A549 (cell line): ENCODE results near the gene KCNAB2. TPM values are rescaled to one million over a fixed set of nuclear protein-coding genes. Genes with fewer than 3 reads are reported as not detected.

Experiments
- ATAC-seq, 2 experiments: fragments of 200-7000 bp in 1 of 2; fragments of >200 bp in 1 of 2; cut with Nextera tagmentation in 1 of 2; cut with Tn5 transposase in 1 of 2; 3 replicates each; pipeline versions ENCODE4 v1.8.0 to v1.9.1; 2018 to 2020; ENCODE audit warnings: mild to moderate bottlenecking in 1 of 2, moderate library complexity in 1 of 2
- CTCF ChIA-PET: fragments of 300-600 bp; sonication (Branson Sonifier 250); formaldehyde crosslinking; extraction: SDS; loops from one replicate; lab custom pipeline; 2021; ENCODE audit warnings: antibody characterized with exemption, inconsistent platforms; lab: Yijun Ruan, JAX
- POLR2A ChIA-PET: fragments of 350-600 bp; formaldehyde crosslinking; extraction: SDS; loops from one replicate; lab custom pipeline; 2021; ENCODE audit warnings: antibody characterized with exemption, inconsistent platforms; lab: Yijun Ruan, JAX
- DNase-seq, 2 experiments: peaks; one replicate each; pipeline versions ENCODE4 v3.0.0 to v3.0.0-alpha.2; 2011 to 2016; ENCODE audit warnings: low read depth in 1 of 2, low spot score in 1 of 2
- FAIRE-seq: peaks from 2 replicates; lab custom pipeline; 2011; peaks lifted over from hg19 to GRCh38; lab: Jason Lieb, UNC
- H3K27ac ChIP-seq, 2 experiments: fragments of >200 bp; sonication (Bioruptor Twin); formaldehyde crosslinking; 3 replicates each; pipeline ENCODE4 v1.5.1; 2016 to 2017
- H3K4me1 ChIP-seq: fragments of >200 bp; sonication (Bioruptor Twin); formaldehyde crosslinking; 3 replicates; pipeline ENCODE4 v1.6.1; 2016
- H3K4me2 ChIP-seq: fragments of >200 bp; sonication (Bioruptor Twin); formaldehyde crosslinking; 3 replicates; pipeline ENCODE4 v1.6.1; 2016
- H3K4me3 ChIP-seq: fragments of >200 bp; sonication (Bioruptor Twin); formaldehyde crosslinking; 3 replicates; pipeline ENCODE4 v1.5.1; 2016
- H3K9me3 ChIP-seq: fragments of >200 bp; sonication (Bioruptor Twin); formaldehyde crosslinking; 3 replicates; pipeline ENCODE4 v1.6.1; 2016
- CHD2 ChIP-seq: fragments of 150-350 bp; IDR thresholded peaks from 2 replicates; pipeline ENCODE4 v1.6.1; 2014; ENCODE audit warnings: low read length; ENCODE audit not compliant: partially characterized antibody
- CHD4 ChIP-seq: fragments of 200-600 bp; sonication (generic); IDR thresholded peaks from 2 replicates; pipeline ENCODE4 v1.6.1; 2016; ENCODE audit warnings: antibody characterized with exemption, mild to moderate bottlenecking, borderline replicate concordance
- EP300 ChIP-seq, 2 experiments: fragments of >200 bp; sonication (Bioruptor Twin); formaldehyde crosslinking; IDR thresholded peaks; 2 replicates in 1 of 2; 3 replicates in 1 of 2; pipeline ENCODE4 v1.6.1; 2016 to 2017
- ESRRA ChIP-seq: fragments of 150-350 bp; IDR thresholded peaks from 2 replicates; pipeline ENCODE4 v1.6.1; 2014; ENCODE audit warnings: mild to moderate bottlenecking, low read length, borderline replicate concordance
- FOSB ChIP-seq: fragments of 250-450 bp; sonication (Bioruptor Pico); IDR thresholded peaks from 2 replicates; pipeline ENCODE4 v1.5.0; 2020; ENCODE audit warnings: mild to moderate bottlenecking, moderate library complexity
- HEYL ChIP-seq: fragments of 250-450 bp; sonication (Bioruptor Pico); IDR thresholded peaks from 2 replicates; pipeline ENCODE4 v1.8.0; 2021; ENCODE audit warnings: mild to moderate bottlenecking, moderate library complexity
- HMGXB4 ChIP-seq: fragments of 250-450 bp; sonication (Bioruptor Pico); IDR thresholded peaks from 2 replicates; pipeline ENCODE4 v1.5.0; 2021; ENCODE audit warnings: mild to moderate bottlenecking, moderate library complexity, borderline replicate concordance
- HOXA7 ChIP-seq: fragments of 250-450 bp; sonication (Bioruptor Pico); IDR thresholded peaks from 2 replicates; pipeline ENCODE4 v1.5.0; 2020; ENCODE audit warnings: mild to moderate bottlenecking, moderate library complexity
- HOXB13 ChIP-seq: fragments of 250-450 bp; sonication (Bioruptor Pico); IDR thresholded peaks from 2 replicates; pipeline ENCODE4 v1.5.0; 2020; ENCODE audit warnings: low read depth, mild to moderate bottlenecking, moderate library complexity
- JUNB ChIP-seq: fragments of >200 bp; sonication (Bioruptor Twin); formaldehyde crosslinking; IDR thresholded peaks from 2 replicates; pipeline ENCODE4 v1.6.1; 2016
- MAX ChIP-seq: IDR thresholded peaks from 2 replicates; pipeline ENCODE4 v1.6.1; 2012
- MAZ ChIP-seq: fragments of 150-350 bp; IDR thresholded peaks from 2 replicates; pipeline ENCODE4 v1.6.1; 2014; ENCODE audit warnings: antibody characterized with exemption, low read depth, low read length, borderline replicate concordance
- NR3C1 ChIP-seq: fragments of >200 bp; sonication (Bioruptor Twin); formaldehyde crosslinking; IDR thresholded peaks from 3 replicates; pipeline ENCODE4 v1.6.1; 2017
- REST ChIP-seq: fragments of 200-600 bp; sonication (generic); IDR thresholded peaks from 2 replicates; pipeline ENCODE4 v1.6.1; 2016; ENCODE audit warnings: antibody characterized with exemption, mild to moderate bottlenecking, moderate library complexity
- RNF2 ChIP-seq: fragments of 200-600 bp; sonication (generic); IDR thresholded peaks from 2 replicates; pipeline ENCODE4 v1.6.1; 2016; ENCODE audit warnings: low read depth, mild to moderate bottlenecking, antibody characterized with exemption, moderate library complexity, borderline replicate concordance
- SREBF2 ChIP-seq: fragments of 450-650 bp; IDR thresholded peaks from 2 replicates; pipeline ENCODE4 v1.6.1; 2014; ENCODE audit warnings: mild to moderate bottlenecking, moderate library complexity
- ZC3H11A ChIP-seq: fragments of 450-650 bp; IDR thresholded peaks from 2 replicates; pipeline ENCODE4 v1.6.1; 2014; ENCODE audit warnings: antibody characterized with exemption, mild to moderate bottlenecking
- ZFP36 ChIP-seq: fragments of 450-650 bp; IDR thresholded peaks from 2 replicates; pipeline ENCODE4 v1.6.1; 2014; ENCODE audit warnings: borderline replicate concordance; ENCODE audit not compliant: partially characterized antibody
- ZNF302 ChIP-seq: fragments of 250-450 bp; sonication (Bioruptor Pico); IDR thresholded peaks from 2 replicates; pipeline ENCODE4 v1.9.0; 2021; ENCODE audit warnings: inconsistent platforms, mild to moderate bottlenecking, moderate library complexity
- ZSCAN20 ChIP-seq: fragments of 250-450 bp; sonication (Bioruptor Pico); IDR thresholded peaks from 2 replicates; pipeline ENCODE4 v1.8.0; 2022; ENCODE audit warnings: mild to moderate bottlenecking, moderate library complexity
- WGBS: methylation state at CpG from one replicate; pipeline ENCODE4 v1.1.6; 2017; ENCODE audit errors: missing lambda C conversion rate; 5-methylcytosine and 5-hydroxymethylcytosine counted together
- polyA plus RNA-seq, 4 experiments: library from polyadenylated mRNA; depleted of rRNA in 3 of 4; stranded (reverse); fragments of >200 nt; fragmentation: RNase III in 1 of 4; extraction: RNeasy Plus Mini Kit Qiagen cat#74134 plus additional on column Dnase treatment in 1 of 4; gene quantifications; 2 replicates in 3 of 4; 3 replicates in 1 of 4; pipeline ENCODE4 v1.2.3, GENCODE V29; 2011 to 2017

Gene KCNAB2
- polyA plus RNA-seq, 2 of the 4 experiments (the other 2 are of a cell fraction) = 7.3 to 9.9 TPM

- TF ChIP-seq HEYL (CRISPR knock-in tag) = no peak
- no peak for TF ChIP-seq HOXB13 (CRISPR knock-in tag)
- TF ChIP-seq NR3C1 = no peak
- no peak for TF ChIP-seq MAZ
These were observed 33.0 kb upstream of the KCNAB2 start (continued) for GRCh38 chr1:6012529-6013318.

- TF ChIP-seq ESRRA = no peak
- TF ChIP-seq REST = no peak
- TF ChIP-seq HOXA7 (CRISPR knock-in tag) = no peak
- TF ChIP-seq HMGXB4 (CRISPR knock-in tag) = no peak
- ChIA-PET CTCF (interaction anchor here (1.3 kb wide), 1 partner anchor 10 kb away, joined by 5 read pairs; no protein-coding TSS in a partner anchor), POLR2A (no interaction called here)
- ATAC-seq (no peak), DNase-seq (no peak), FAIRE-seq (no peak)
- Histone ChIP-seq H3K4me3 (no peak overlapping the region), H3K4me1 (no peaks in the 10 kb centered on the region), H3K9me3 (no peaks in the 10 kb centered on the region), H3K4me2 (no peak overlapping the region), H3K27ac (no peak overlapping the region)
- WGBS = 93% methylated on average over 3 of the region's 12 CpGs
These were observed 32.2 kb upstream of the KCNAB2 start for GRCh38 chr1:6013491-6013890.

GRCh38 chr1:6014130-6014999 lies 31.3 kb upstream of the KCNAB2 start:
- no peak overlapping the region for H3K4me3 ChIP-seq
- H3K4me2 ChIP-seq = no peak overlapping the region
- FAIRE-seq = no peak
- TF ChIP-seq FOSB = no peak
- TF ChIP-seq JUNB = no peak
- no peak for TF ChIP-seq ZNF302 (CRISPR knock-in tag)
- no peak for TF ChIP-seq RNF2
- TF ChIP-seq CHD2 = no peak
- TF ChIP-seq CHD4 = no peak
- no peak for TF ChIP-seq MAX
- no peak for TF ChIP-seq REST
- TF ChIP-seq EP300 (IDR thresholded peaks at IDR 0.05) = no peak
- no peak for TF ChIP-seq SREBF2
- no peak for TF ChIP-seq ZSCAN20
- no peak for TF ChIP-seq ZC3H11A
- no peak for TF ChIP-seq ZFP36
- TF ChIP-seq, all 56 proteins: peak for 0
- Histone ChIP-seq H3K27ac (no peak overlapping the region), H3K9me3 (no peaks in the 10 kb centered on the region), H3K4me1 (no peaks in the 10 kb centered on the region)
- CTCF ChIA-PET = no interaction called here
- WGBS = 90% methylated on average over 19 of the region's 19 CpGs
- POLR2A ChIA-PET = no interaction called here
- ATAC-seq (no peak; a peak in 1 of 6 replicates), DNase-seq (no peak)
